OCI-LY1 (cell line): Measurements from ENCODE around the gene RPL7A.

Source experiments
- H2AFZ ChIP-seq: fragments of 200-600 bp; sonication (generic), shearing (Covaris generic); 2 replicates; pipeline ENCODE4 v1.6.0; 2014; ENCODE audit warnings: antibody characterized with exemption, mild to moderate bottlenecking, low read length
- H3F3A ChIP-seq: fragments of 200-600 bp; sonication (generic), shearing (Covaris generic); 2 replicates; pipeline ENCODE4 v1.6.0; 2014; ENCODE audit warnings: mild to moderate bottlenecking, antibody characterized with exemption, low read length, moderate library complexity; ENCODE audit not compliant: insufficient read depth
- H3K27ac ChIP-seq: fragments of 200-600 bp; sonication (generic); 2 replicates; pipeline ENCODE4 v1.5.1; 2014; ENCODE audit warnings: low read length, mixed run types, mild to moderate bottlenecking, low read depth; ENCODE audit not compliant: poor library complexity, severe bottlenecking
- H3K27me3 ChIP-seq: fragments of 200-600 bp; sonication (generic); 2 replicates; pipeline ENCODE4 v1.6.0; 2014; ENCODE audit warnings: antibody characterized with exemption, mild to moderate bottlenecking, low read length, moderate library complexity; ENCODE audit not compliant: insufficient read depth
- H3K36me3 ChIP-seq: fragments of 200-600 bp; sonication (generic); 2 replicates; pipeline ENCODE4 v1.6.1; 2014; ENCODE audit warnings: mild to moderate bottlenecking, antibody characterized with exemption, low read length, moderate library complexity, mixed read lengths; ENCODE audit not compliant: insufficient read depth
- H3K4me1 ChIP-seq: fragments of 200-600 bp; sonication (generic); 2 replicates; pipeline ENCODE4 v1.5.1; 2014; ENCODE audit warnings: mild to moderate bottlenecking, low read length, moderate library complexity; ENCODE audit not compliant: insufficient read depth, severe bottlenecking
- H3K4me2 ChIP-seq: fragments of 200-600 bp; sonication (generic), shearing (Covaris generic); 2 replicates; pipeline ENCODE4 v1.6.1; 2014; ENCODE audit warnings: low read length
- H3K4me3 ChIP-seq: fragments of 200-600 bp; sonication (generic); 2 replicates; pipeline ENCODE4 v1.5.1; 2014; ENCODE audit warnings: low read length, low read depth, mild to moderate bottlenecking, mixed read lengths; ENCODE audit not compliant: poor library complexity, severe bottlenecking
- H3K79me2 ChIP-seq: fragments of 200-600 bp; shearing (Covaris generic); 2 replicates; pipeline ENCODE4 v1.6.1; 2016; ENCODE audit warnings: mixed run types, low read length, mixed read lengths; ENCODE audit not compliant: insufficient read depth
- H3K9ac ChIP-seq: fragments of 200-600 bp; sonication (generic), shearing (Covaris generic); 2 replicates; pipeline ENCODE4 v1.6.1; 2014; ENCODE audit warnings: mild to moderate bottlenecking, low read length, mixed read lengths
- H3K9me2 ChIP-seq: fragments of 200-600 bp; sonication (generic), shearing (Covaris generic); 2 replicates; pipeline ENCODE4 v1.6.1; 2014; ENCODE audit warnings: low read depth, mild to moderate bottlenecking, low read length, mixed read lengths
- H3K9me3 ChIP-seq: fragments of 200-600 bp; shearing (Covaris generic); 2 replicates; pipeline ENCODE4 v1.6.1; 2014; ENCODE audit warnings: low read length, mixed read lengths
- H4K20me1 ChIP-seq: fragments of 200-600 bp; sonication (generic), shearing (Covaris generic); 2 replicates; pipeline ENCODE4 v1.6.0; 2016; ENCODE audit warnings: mild to moderate bottlenecking, low read length; ENCODE audit not compliant: insufficient read depth
- CTCF ChIP-seq: fragments of 200-600 bp; sonication (generic), shearing (Covaris generic); IDR thresholded peaks from 2 replicates; pipeline ENCODE4 v1.5.1; 2017; ENCODE audit warnings: mild to moderate bottlenecking, antibody characterized with exemption, low read length, moderate library complexity, mixed read lengths
- EZH2 ChIP-seq: fragments of 200-600 bp; sonication (generic), shearing (Covaris generic); IDR thresholded peaks from 2 replicates; pipeline ENCODE4 v1.8.0; 2017; ENCODE audit warnings: borderline replicate concordance, mixed run types, mild to moderate bottlenecking, antibody characterized with exemption, low read length, moderate library complexity, mixed read lengths

Gene RPL7A

GRCh38 chr9:133367778-133368177 lies 19.8 kb downstream of the RPL7A start:
- no peak overlapping the region for H3K4me3 ChIP-seq
- no peak overlapping the region for H3K9ac ChIP-seq
- H3F3A ChIP-seq, result no peaks in the 10 kb centered on the region
- no peak overlapping the region for H2AFZ ChIP-seq
- H4K20me1 ChIP-seq, result no peaks in the 10 kb centered on the region
- H3K4me2 ChIP-seq, result no peak overlapping the region
- H3K9me2 ChIP-seq, result no peaks in the 10 kb centered on the region
- no peaks in the 10 kb centered on the region for H3K27me3 ChIP-seq
- no peaks in the 10 kb centered on the region for H3K9me3 ChIP-seq
- H3K36me3 ChIP-seq, result peaks cover 56% of the 10 kb centered on the region
- H3K4me1 ChIP-seq, result peaks cover 27% of the 10 kb centered on the region
- peaks cover 13% of the 10 kb centered on the region for H3K79me2 ChIP-seq
- TF ChIP-seq CTCF, result no peak
- no peak for TF ChIP-seq EZH2
- no peak overlapping the region for H3K27ac ChIP-seq

DNA sequence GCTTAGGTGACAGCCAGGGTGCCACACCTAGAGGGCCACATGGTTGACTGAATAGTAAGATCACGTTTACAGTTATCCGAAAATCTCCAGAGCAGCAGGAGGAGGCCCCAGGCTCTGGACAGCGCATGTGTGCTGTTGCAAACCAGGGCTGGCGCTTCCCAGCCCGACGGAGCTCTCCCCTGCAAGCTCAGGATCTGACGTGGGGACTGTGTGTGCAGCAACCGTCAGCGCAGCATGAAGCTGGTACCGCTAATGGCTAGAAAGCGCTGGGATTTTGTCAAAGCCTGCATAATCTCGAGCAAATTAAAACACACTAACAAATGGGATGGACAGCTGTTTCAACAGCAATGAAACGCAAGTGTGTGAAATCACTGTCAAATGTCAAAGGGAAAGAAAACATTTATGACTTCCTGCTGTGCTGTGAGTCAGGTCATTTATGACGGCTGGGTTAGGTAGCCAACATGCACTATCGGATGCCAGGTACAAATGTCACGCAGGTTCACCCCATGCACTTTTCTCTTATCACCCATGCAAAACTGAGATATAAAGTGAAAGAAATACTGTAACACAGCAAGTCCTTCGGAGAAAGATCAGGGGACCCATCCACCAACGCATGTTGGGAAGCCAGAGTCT lies 20.3 kb downstream of the RPL7A start:
- Histone ChIP-seq H3K79me2 (peaks cover 13% of the 10 kb centered on the region), H3K9me3 (no peaks in the 10 kb centered on the region), H2AFZ (no peak overlapping the region), H3K27me3 (no peaks in the 10 kb centered on the region), H3K36me3 (peaks cover 55% of the 10 kb centered on the region), H3F3A (no peaks in the 10 kb centered on the region), H3K9me2 (no peaks in the 10 kb centered on the region), H3K27ac (no peak overlapping the region), H4K20me1 (no peaks in the 10 kb centered on the region), H3K4me3 (no peak overlapping the region), H3K9ac (no peak overlapping the region), H3K4me2 (no peak overlapping the region), H3K4me1 (peaks cover 29% of the 10 kb centered on the region)
- no peak for TF ChIP-seq EZH2
- TF ChIP-seq CTCF, result no peak

DNA sequence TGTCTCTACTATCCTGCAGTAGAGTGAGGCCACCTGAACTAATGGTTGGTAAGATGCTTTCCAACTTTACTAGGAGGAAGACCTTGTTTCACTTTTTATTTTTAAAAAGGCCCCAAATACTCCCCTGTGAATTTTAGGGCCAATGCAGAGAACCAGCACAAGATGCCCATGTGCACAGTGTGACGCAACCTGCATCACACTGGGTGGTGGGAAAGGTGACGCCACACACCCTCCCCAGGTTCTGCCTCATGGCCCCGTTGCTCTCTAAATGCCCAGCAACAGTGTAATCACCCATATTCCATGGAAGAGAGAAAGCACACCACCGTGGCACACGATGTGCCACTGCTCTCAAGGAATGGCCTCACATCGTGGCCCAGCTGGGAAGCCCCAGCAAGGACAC lies 21.4 kb downstream of the RPL7A start:
- Histone ChIP-seq H3K4me1 (peaks cover 30% of the 10 kb centered on the region), H3K9me2 (no peaks in the 10 kb centered on the region), H3K4me3 (no peak overlapping the region), H3K4me2 (no peak overlapping the region), H3K27me3 (no peaks in the 10 kb centered on the region), H3K36me3 (peaks cover 46% of the 10 kb centered on the region), H3K27ac (no peak overlapping the region), H3K9me3 (no peaks in the 10 kb centered on the region), H3K9ac (no peak overlapping the region), H3K79me2 (peaks cover 16% of the 10 kb centered on the region), H4K20me1 (no peaks in the 10 kb centered on the region), H2AFZ (no peak overlapping the region), H3F3A (no peaks in the 10 kb centered on the region)
- no peak for TF ChIP-seq EZH2
- TF ChIP-seq CTCF, result no peak
